ENCODE data around the gene LRBA. TPM values are rescaled to one million over a fixed set of nuclear protein-coding genes. Genes with fewer than 3 reads are reported as not detected.

Gene LRBA
- total and polyA plus RNA-seq, 9 of the 15 experiments (the other 6 are each of a cell fraction or from before 2014, with no cell fraction given): 24.2 to 88.7 (median 59.7) TPM

DNA sequence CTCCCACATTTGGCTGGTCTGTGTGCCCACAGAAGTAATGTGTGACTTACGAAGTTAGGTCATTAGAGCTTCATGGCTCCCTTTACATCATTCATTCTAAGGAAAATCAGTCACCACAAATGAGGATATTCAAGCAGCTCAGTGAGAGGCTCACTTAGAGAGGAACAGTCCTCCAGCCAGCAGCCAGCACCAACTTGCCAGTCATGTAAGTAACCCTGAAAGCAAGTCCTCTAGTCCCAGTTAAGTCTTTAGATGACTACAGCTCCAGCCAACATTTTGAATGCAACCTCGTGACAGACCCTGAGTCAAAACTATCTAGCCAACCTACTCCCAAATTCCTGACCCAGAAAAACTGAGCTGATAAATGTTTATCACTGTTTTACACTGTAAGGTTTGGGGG is 71.3 kb downstream of the LRBA start (continued):
- TF ChIP-seq ARHGAP35 (IDR thresholded peaks at IDR 0.05; ENCODE audit: partially characterized antibody) (no peak), ZNF444 (CRISPR knock-in tag; IDR thresholded peaks at IDR 0.05) (no peak), EHMT2 (IDR thresholded peaks at IDR 0.05) (peak; percentile 53; the same call in 1 of the 2 replicates)

DNA sequence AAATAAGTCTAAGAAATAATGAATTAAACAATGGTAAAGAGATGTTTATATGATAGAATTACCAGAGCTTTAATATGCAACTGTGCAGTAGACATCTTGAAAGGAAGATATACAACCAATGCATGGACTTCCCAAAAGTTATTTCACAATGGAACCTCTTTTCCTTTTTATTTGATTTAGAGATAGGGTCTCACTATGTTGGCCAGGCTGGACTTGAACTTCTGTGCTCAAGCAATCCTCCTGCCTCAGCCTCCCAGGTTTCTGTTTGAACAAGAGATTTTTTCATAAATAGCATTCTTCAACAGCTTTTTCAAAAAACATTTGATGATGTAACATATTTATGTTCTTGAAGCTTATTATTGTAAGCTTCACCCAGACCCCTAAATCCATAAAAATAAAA is 72.0 kb downstream of the LRBA start:
- Histone ChIP-seq H3K9ac (ENCODE audit: insufficient read depth in 1 of 2, low read depth in 2 of 2, low read length in 2 of 2) (peak overlapping the region in 1 of 2 experiments; percentile 63; a peak in 1 of 4 replicates), H3K4me2 (ENCODE audit: insufficient read depth, low read length) (no peak overlapping the region), H3K36me3 (ENCODE audit: control insufficient read depth, insufficient read depth, low read length) (no peaks in the 10 kb centered on the region; the same call in 2 of the 3 replicates), H3K9me1 (ENCODE audit: control insufficient read depth, insufficient read depth, low read length) (no peaks in the 10 kb centered on the region), H3K27ac (ENCODE audit: extremely low read depth, low read depth, low read length) (peak overlapping the region; percentile 79; the same call in 2 of the 3 replicates), H3K79me2 (ENCODE audit: control insufficient read depth, insufficient read depth, low read length) (peaks cover 92% of the 10 kb centered on the region), H3K4me1 (replicated peaks in 1 of 2; ENCODE audit: control insufficient read depth in 2 of 2, insufficient read depth in 2 of 2, low read length in 2 of 2) (peaks cover 3 to 10% of the 10 kb centered on the region in 2 experiments; a peak in 4 of 5 replicates), H2AFZ (ENCODE audit: low read depth, low read length) (no peak overlapping the region), H4K20me1 (replicated peaks; ENCODE audit: control insufficient read depth, insufficient read depth, low read length) (no peaks in the 10 kb centered on the region), H3K4me3 (no peak overlapping the region), H3K9me3 (replicated peaks; ENCODE audit: control insufficient read depth, insufficient read depth, low read depth, low read length) (no peaks in the 10 kb centered on the region), H3K27me3 (ENCODE audit: control insufficient read depth in 2 of 2, insufficient read depth in 2 of 2, low read length in 2 of 2) (no peaks in the 10 kb centered on the region)
- no peak for FAIRE-seq
- BruUV-seq (replicated peaks): no TSS peak
- POLR2A ChIA-PET: interaction anchor here (0.7 to 2.1 kb wide), 2 partner anchors 13 to 15 kb away, joined by 3 to 7 read pairs; no protein-coding TSS in a partner anchor
- CTCF ChIA-PET (ENCODE audit: low intra/inter-chr PET ratio): no interaction called here
- in situ Hi-C loops (cut with MboI): no loop called here
- no peak for ATAC-seq
- intact Hi-C loops (cut with micrococcal nuclease): no loop called here
- DNase-seq (ENCODE audit: extremely low read depth in 1 of 4, low spot score in 3 of 4): no peak
- TF ChIP-seq MBD2 (IDR thresholded peaks at IDR 0.05; ENCODE audit: borderline replicate concordance, low read depth) (no peak), JUNB (CRISPR knock-in tag; conservative IDR thresholded peaks at IDR 0.05) (no peak), ZNF121 (CRISPR knock-in tag; conservative IDR thresholded peaks at IDR 0.05) (peak; percentile 90), KDM1A (IDR thresholded peaks at IDR 0.05) (peak in 1 of 2 experiments; percentile 44; a peak in 2 of 4 replicates), POLR2H (tag; IDR thresholded peaks at IDR 0.05; ENCODE audit: low read depth) (no peak), MAZ (CRISPR knock-in tag; conservative IDR thresholded peaks at IDR 0.05 in 1 of 2, IDR thresholded peaks at IDR 0.05 in 1 of 2) (0 out of 4 replicates have a peak, but pooled peaks of 1 of the 2 experiments have one; percentile 24), HMG20B (CRISPR knock-in tag; IDR thresholded peaks at IDR 0.05) (no peak), ZNF586 (CRISPR knock-in tag; conservative IDR thresholded peaks at IDR 0.05) (no peak), RBM25 (IDR thresholded peaks at IDR 0.05; ENCODE audit: low read depth, low read length, severe bottlenecking) (peak; percentile 79), NCOA2 (IDR thresholded peaks at IDR 0.05; ENCODE audit: partially characterized antibody in 2 of 2) (no peak), BCOR (IDR thresholded peaks at IDR 0.05) (0 out of 2 replicates have a peak, but pooled peaks have one; percentile 30)
- TF ChIP-seq, protein P1, sequence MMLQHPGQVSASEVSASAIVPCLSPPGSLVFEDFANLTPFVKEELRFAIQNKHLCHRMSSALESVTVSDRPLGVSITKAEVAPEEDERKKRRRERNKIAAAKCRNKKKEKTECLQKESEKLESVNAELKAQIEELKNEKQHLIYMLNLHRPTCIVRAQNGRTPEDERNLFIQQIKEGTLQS (IDR thresholded peaks at IDR 0.05): peak; percentile 72
- TF ChIP-seq, protein P1 (CRISPR knock-in tag; conservative IDR thresholded peaks at IDR 0.05): no peak

Measured in K562 (cell line).